Stimulated activated effector memory CD8-positive, alpha-beta T cell treated with anti-CD3 and anti-CD28 coated beads, Interleukin-12 subunit alpha, Interleukin-12 subunit beta, amount 100 ng/mL, for 72 hours (primary cell): Measurements from ENCODE around the gene CBLN3.

Experiments
- ATAC-seq: fragments of 150-1000 bp; cut with Tn5 transposase; 2 replicates; pipeline ENCODE4 v1.10.0; 2021
- DNase-seq, 2 donors: peaks; one replicate each; pipeline ENCODE4 v3.0.0; 2021 to 2022; ENCODE audit warnings: low spot score in 2 of 2
- H3K27ac Mint-ChIP-seq: one replicate; pipeline ENCODE4 v1.8.0; 2022; ENCODE audit warnings: mild to moderate bottlenecking, mixed read lengths
- H3K36me3 Mint-ChIP-seq: one replicate; pipeline ENCODE4 v1.8.0; 2022; ENCODE audit warnings: mild to moderate bottlenecking, mixed read lengths
- H3K4me1 Mint-ChIP-seq: one replicate; pipeline ENCODE4 v1.8.0; 2022; ENCODE audit warnings: mixed read lengths
- H3K4me3 Mint-ChIP-seq: one replicate; pipeline ENCODE4 v1.8.0; 2022; ENCODE audit warnings: mild to moderate bottlenecking, mixed read lengths
- H3K9me3 Mint-ChIP-seq: one replicate; pipeline ENCODE4 v1.8.0; 2022; ENCODE audit warnings: mixed read lengths

Gene CBLN3

DNA sequence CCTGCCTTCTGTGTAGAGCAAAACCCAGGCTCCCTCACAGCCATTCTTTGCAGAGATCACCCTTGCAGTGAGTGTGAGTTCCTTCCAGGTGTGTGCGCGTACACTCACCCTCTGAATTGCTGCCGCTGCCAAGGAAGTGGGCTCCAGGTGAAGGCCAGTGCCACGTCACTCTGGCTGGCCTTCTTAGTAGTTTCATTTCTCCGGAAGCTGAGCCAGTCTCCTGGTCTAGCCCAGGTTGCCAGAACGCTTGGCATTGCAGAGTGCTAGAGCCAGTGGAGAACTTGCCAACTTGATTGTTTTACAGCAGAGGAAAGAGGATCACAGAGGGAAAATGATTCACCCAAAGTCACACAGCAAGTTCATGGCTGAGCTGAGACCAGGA, 11.0 kb downstream of the CBLN3 start:
- Mint-ChIP-seq H3K9me3 (no peaks in the 10 kb centered on the region), H3K36me3 (no peaks in the 10 kb centered on the region), H3K27ac (no peak overlapping the region), H3K4me1 (no peaks in the 10 kb centered on the region), H3K4me3 (no peak overlapping the region)
- ATAC-seq, result no peak
- no peak for DNase-seq

DNA sequence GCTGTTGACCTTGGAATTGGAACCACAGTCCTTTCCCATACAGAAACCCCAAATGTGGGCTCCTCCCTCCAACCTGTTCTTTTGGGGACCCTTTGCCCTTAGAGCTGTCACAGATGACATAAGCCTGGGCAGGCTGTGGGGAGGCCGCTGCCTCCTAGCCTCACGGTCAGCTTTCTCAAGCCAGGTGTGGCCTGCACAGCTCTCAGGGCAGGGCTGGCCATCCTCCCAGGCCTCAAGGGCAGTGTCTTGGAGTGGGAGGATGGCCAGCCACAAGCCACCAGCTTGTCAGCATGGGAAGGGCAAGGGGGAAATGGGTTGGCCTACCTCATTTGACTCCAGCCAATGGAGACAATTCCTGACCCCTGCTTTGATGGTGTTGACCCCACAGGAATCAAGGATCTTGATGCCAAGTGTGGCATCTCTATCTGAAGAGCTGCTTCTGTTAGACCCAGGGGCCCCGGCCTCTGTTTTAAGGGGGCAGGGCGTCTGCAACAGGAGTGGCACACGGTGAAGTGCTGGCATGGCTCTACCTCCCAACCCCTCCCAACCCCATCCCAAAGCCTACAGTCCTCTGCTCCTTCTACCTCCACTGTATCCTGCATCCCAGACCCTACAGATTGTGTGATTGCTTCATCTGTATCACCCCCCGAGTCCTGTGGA, 11.5 kb downstream of the CBLN3 start:
- Mint-ChIP-seq H3K36me3 (no peaks in the 10 kb centered on the region), H3K27ac (no peak overlapping the region), H3K9me3 (no peaks in the 10 kb centered on the region), H3K4me1 (no peaks in the 10 kb centered on the region), H3K4me3 (no peak overlapping the region)
- no peak for ATAC-seq
- DNase-seq, result no peak

- Mint-ChIP-seq H3K9me3 (no peaks in the 10 kb centered on the region), H3K4me1 (no peaks in the 10 kb centered on the region), H3K27ac (no peak overlapping the region), H3K4me3 (no peak overlapping the region), H3K36me3 (no peaks in the 10 kb centered on the region)
- ATAC-seq (no peak), DNase-seq (no peak)
These were observed 12.4 kb downstream of the CBLN3 start for GRCh38 chr14:24416932-24417619.

- DNase-seq (no peak), ATAC-seq (no peak)
- Mint-ChIP-seq H3K4me1 (no peaks in the 10 kb centered on the region), H3K36me3 (no peaks in the 10 kb centered on the region), H3K9me3 (no peaks in the 10 kb centered on the region), H3K4me3 (no peak overlapping the region), H3K27ac (no peak overlapping the region)
These were observed 13.1 kb downstream of the CBLN3 start for GRCh38 chr14:24416254-24416931.

DNA sequence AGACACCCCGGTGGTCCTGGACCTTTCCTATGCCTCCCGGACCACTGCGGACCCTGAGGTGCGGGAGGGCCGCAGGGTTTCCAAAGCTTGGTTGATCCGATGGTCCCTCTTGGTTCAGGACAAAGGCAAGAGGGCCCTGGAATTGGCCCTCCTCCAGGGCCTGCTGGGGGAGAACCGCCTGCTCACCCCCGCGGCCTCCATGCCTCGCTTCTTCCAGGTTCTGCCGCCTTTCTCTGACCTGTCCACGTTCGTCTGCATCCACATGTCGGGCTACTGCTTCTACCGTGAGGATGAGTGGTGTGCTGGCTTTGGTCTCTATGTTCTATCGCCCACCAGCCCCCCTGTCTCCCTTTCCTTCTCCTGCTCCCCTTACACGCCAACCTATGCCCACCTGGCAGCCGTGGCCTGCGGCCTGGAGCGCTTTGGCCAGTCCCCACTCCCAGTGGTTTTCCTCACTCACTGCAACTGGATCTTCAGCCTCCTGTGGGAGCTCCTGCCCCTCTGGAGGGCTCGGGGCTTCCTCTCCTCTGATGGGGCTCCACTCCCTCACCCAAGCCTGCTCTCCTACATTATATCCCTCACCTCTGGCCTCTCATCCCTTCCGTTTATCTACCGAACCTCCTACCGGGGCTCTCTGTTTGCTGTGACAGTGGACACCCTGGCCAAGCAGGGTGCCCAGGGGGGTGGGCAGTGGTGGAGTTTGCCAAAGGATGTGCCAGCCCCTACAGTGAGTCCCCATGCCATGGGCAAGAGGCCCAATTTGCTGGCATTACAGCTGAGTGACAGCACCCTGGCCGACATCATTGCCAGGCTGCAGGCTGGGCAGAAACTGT, 13.8 kb downstream of the CBLN3 start:
- H3K36me3 Mint-ChIP-seq, result no peaks in the 10 kb centered on the region
- DNase-seq (no peak), ATAC-seq (no peak)
- H3K4me1 Mint-ChIP-seq, result no peaks in the 10 kb centered on the region
- H3K9me3 Mint-ChIP-seq, result no peaks in the 10 kb centered on the region
- H3K27ac Mint-ChIP-seq, result no peak overlapping the region
- H3K4me3 Mint-ChIP-seq, result no peak overlapping the region

- ATAC-seq (no peak), DNase-seq (no peak)
- Mint-ChIP-seq H3K4me1 (no peaks in the 10 kb centered on the region), H3K27ac (peak overlapping the region; percentile 16), H3K36me3 (no peaks in the 10 kb centered on the region), H3K4me3 (no peak overlapping the region), H3K9me3 (no peaks in the 10 kb centered on the region)
These were observed 14.6 kb downstream of the CBLN3 start for GRCh38 chr14:24414732-24415420.

- Mint-ChIP-seq H3K36me3 (no peaks in the 10 kb centered on the region), H3K4me3 (no peak overlapping the region), H3K9me3 (no peaks in the 10 kb centered on the region), H3K4me1 (no peaks in the 10 kb centered on the region), H3K27ac (peak overlapping the region; percentile 16)
- DNase-seq (no peak), ATAC-seq (no peak)
These were observed 15.4 kb downstream of the CBLN3 start for GRCh38 chr14:24414077-24414476.

- peak; percentile 39 for ATAC-seq
- no peaks in the 10 kb centered on the region for H3K36me3 Mint-ChIP-seq
- no peak overlapping the region for H3K4me3 Mint-ChIP-seq
- no peak overlapping the region for H3K27ac Mint-ChIP-seq
- DNase-seq, result no peak
- H3K9me3 Mint-ChIP-seq, result no peaks in the 10 kb centered on the region
- no peaks in the 10 kb centered on the region for H3K4me1 Mint-ChIP-seq
These were observed 17.8 kb downstream of the CBLN3 start for GRCh38 chr14:24411443-24412389.

DNA sequence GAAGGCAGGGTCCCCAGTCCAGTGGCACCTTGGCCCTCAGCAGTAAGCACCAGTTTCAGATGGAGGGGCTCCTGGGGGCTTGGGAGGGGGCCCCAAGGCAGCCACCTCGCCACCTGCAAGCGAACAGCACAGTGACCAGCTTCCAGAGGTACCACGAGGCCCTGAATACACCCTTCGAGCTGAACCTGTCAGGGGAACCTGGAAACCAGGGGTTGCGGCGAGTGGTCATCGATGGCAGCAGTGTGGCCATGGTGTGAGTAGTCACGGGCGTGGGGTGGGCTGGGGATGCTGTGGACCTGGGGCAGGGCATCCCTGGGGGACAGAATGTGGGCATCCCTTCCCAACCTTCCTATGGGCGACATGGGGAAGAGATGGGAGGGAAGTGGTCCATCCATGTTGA, 19.5 kb downstream of the CBLN3 start:
- H3K4me1 Mint-ChIP-seq, result no peaks in the 10 kb centered on the region
- ATAC-seq, result no peak
- no peak overlapping the region for H3K4me3 Mint-ChIP-seq
- no peak for DNase-seq
- no peaks in the 10 kb centered on the region for H3K36me3 Mint-ChIP-seq
- no peaks in the 10 kb centered on the region for H3K9me3 Mint-ChIP-seq
- no peak overlapping the region for H3K27ac Mint-ChIP-seq

- Mint-ChIP-seq H3K27ac (no peak overlapping the region), H3K4me1 (no peaks in the 10 kb centered on the region), H3K4me3 (no peak overlapping the region), H3K9me3 (no peaks in the 10 kb centered on the region), H3K36me3 (no peaks in the 10 kb centered on the region)
- ATAC-seq (no peak), DNase-seq (no peak)
These were observed 20.3 kb downstream of the CBLN3 start for GRCh38 chr14:24409192-24409591.

DNA sequence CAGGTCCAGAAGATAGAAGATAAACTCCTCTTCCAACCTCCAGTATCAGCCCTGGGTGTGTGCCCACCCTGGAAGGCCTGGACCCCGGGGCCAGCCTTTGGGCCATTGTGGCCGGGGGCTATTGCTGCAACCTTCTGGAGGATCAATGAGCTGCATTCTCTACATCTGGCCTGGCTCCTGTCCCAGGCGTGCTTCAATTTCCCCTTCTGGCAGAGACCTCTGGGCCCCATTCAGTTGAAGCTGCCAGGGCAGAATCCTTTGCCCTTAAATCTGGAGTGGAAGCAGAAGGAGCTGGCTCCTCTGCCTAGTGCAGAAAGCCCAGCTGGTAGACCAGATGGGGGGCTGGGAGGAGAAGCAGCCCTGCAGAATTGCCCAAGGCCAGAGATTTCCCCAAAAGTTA, 20.7 kb downstream of the CBLN3 start:
- DNase-seq, result no peak
- Mint-ChIP-seq H3K4me1 (no peaks in the 10 kb centered on the region), H3K36me3 (no peaks in the 10 kb centered on the region), H3K9me3 (no peaks in the 10 kb centered on the region), H3K27ac (no peak overlapping the region), H3K4me3 (no peak overlapping the region)
- no peak for ATAC-seq

- no peak for ATAC-seq
These were observed 21.7 kb downstream of the CBLN3 start for GRCh38 chr14:24407608-24408325.

GRCh38 chr14:24406416-24406815, 23.1 kb downstream of the CBLN3 start:
- Mint-ChIP-seq H3K4me3 (no peak overlapping the region), H3K27ac (no peak overlapping the region), H3K36me3 (no peaks in the 10 kb centered on the region), H3K4me1 (no peaks in the 10 kb centered on the region), H3K9me3 (no peaks in the 10 kb centered on the region)
- ATAC-seq (no peak), DNase-seq (no peak)

More at GRCh38 chr14:24407608-24408325, 21.7 kb downstream of the CBLN3 start:
- no peak overlapping the region for H3K27ac Mint-ChIP-seq
- no peak for DNase-seq
- no peaks in the 10 kb centered on the region for H3K9me3 Mint-ChIP-seq
- no peaks in the 10 kb centered on the region for H3K4me1 Mint-ChIP-seq
- H3K36me3 Mint-ChIP-seq, result no peaks in the 10 kb centered on the region
- no peak overlapping the region for H3K4me3 Mint-ChIP-seq
